GM19035 (cell line): ENCODE measurements around the gene ZNF12.
"Not testable (repeated sequence)": the region's sequence is repeated elsewhere in the genome, so short reads cannot be mapped to it uniquely, and the experiment has no call there.

Experiments used
- ATAC-seq: cut with Tn5 transposase; IDR thresholded peaks from one replicate; pipeline ENCODE4 v1.9.1; 2021; ENCODE audit not compliant: unreplicated experiment

ZNF12 gene

DNA sequence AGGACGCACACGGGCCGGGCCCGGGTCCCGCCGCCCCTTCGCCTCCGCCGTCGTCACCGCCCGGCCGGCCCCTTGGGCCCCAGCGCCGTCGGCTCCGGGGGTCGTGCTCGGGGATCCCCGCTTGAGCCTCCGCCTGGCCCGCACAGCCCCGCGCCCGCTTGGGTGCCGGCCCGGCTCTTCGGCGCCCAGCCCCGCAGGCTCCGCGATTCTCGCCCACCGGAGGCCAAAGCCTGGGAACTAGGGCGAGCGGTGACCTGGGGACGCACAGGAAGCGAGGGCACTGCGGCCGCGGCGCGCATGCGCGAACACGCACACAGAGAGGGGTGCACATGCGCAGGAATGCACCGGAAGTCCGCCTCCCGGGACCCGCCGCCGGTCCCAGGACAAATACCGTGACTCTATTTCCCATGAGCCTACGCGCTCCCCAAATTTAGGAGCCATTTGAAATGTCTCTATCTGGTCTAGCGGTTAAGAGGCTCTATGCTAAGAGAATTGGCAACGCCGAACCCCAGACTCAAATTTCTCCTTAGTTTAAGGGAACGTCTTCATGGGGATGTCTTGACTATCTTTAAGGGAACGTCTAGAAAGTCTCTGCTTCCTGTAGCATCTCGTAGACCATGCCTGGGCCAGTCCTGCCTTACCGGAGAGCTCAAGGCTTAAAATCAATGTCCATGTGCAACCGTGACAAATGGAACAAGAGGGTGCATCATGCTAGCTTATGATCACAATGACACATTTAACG is at the start of gene ZNF12:
TSS of gene ZNF12 (minus strand) at position 282 of the 742 bp plus-strand sequence. CDS start 1,774 bp downstream, outside the sequence.
- peak; percentile 95 for ATAC-seq

GRCh38 chr7:6753964-6754363 is 47.2 kb upstream of the ZNF12 start, which contains the start of gene RSPH10B2:
TSS of gene RSPH10B2 (plus strand) at chr7:6754103. CDS start at chr7:6757678, 3,575 bp downstream.
- not testable (repeated sequence) for ATAC-seq

GRCh38 chr7:6750173-6750572 is 43.4 kb upstream of the ZNF12 start:
- ATAC-seq, result not testable (repeated sequence)

DNA sequence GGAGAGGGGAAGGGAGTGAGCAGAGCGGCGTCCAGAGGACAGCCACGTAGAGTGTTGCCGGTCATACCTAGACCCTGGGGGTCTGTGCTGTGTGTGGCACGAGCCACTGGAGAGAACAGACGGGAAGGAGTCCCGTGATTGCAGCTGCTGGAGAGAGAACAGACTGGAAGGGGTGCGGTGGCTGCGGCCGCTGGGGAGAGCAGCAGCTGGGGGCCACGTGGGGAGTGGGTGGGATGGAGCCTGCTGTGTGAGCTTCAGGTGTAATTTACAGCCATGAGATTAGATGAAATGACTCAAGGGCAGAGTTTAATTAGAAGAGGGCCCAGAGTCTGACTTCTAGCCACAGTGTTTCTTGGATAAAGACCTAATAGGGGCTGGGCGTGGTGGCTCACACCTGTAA is 42.6 kb upstream of the ZNF12 start:
- ATAC-seq, result not testable (repeated sequence)

GRCh38 chr7:6744410-6745100 is 37.8 kb upstream of the ZNF12 start:
- ATAC-seq, result not testable (repeated sequence)

GRCh38 chr7:6738415-6738814 is 31.7 kb upstream of the ZNF12 start:
- ATAC-seq, result not testable (repeated sequence)

DNA sequence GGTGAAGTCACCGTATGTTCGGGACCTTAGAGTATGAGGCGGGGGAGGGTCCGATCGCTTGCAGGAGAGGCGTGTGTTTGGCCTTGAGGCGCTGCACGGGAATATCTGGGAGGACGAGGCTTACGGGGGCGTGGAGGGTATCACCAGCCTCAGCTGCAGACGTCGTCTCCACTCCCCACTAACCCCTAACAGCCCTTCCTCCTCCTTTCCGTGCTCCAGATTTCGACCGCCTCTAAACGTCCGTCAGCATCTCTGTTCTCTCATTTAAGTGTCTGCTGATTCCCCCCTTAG is 23.5 kb upstream of the ZNF12 start:
- ATAC-seq, result no peak

- ATAC-seq, result peak; percentile 85
Observed at GRCh38 chr7:6729492-6730342, 23.0 kb upstream of the ZNF12 start.

- ATAC-seq, result not testable (repeated sequence)
Observed at GRCh38 chr7:6728893-6729491, 22.2 kb upstream of the ZNF12 start.

DNA sequence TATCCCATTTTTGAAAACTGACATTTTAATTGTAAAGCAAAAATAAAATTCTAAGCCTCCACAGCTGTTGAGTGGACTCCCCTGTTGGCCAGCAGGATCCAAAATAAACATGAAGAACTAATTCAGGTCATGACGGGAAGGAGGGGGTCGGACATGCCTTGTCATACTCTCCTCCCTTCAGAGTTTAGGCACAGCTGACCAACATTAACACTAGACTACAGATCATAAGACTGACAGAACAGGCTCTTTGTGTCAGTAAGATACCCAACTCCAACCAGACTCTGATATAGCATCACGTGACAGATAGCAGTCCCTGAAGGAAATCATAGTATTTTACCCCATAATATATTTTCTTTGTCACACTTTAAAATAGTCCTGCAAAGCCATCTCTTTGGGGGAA is 20.9 kb upstream of the ZNF12 start:
- ATAC-seq, result no peak

DNA sequence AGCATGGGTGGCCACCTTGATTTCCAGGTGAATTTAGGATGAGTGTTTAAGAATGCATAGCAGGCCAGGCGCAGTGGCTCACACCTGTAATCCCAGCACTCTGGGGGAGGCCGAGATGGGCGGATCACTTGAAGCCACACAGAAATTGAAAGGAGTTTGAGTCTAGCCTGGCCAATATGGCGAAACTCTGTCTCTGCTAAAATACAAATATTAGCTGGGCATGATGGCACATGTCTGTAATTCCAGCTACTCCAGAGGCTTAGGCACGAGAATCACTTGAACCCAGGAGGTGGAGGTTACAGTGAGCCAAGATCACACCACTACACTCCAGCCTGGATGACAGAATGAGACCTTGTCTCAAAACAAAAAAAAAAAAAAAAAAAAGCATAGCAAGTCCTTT is 19.6 kb upstream of the ZNF12 start:
- not testable (repeated sequence) for ATAC-seq

GRCh38 chr7:6725003-6725402 is 18.3 kb upstream of the ZNF12 start:
- peak; percentile 52 for ATAC-seq

DNA sequence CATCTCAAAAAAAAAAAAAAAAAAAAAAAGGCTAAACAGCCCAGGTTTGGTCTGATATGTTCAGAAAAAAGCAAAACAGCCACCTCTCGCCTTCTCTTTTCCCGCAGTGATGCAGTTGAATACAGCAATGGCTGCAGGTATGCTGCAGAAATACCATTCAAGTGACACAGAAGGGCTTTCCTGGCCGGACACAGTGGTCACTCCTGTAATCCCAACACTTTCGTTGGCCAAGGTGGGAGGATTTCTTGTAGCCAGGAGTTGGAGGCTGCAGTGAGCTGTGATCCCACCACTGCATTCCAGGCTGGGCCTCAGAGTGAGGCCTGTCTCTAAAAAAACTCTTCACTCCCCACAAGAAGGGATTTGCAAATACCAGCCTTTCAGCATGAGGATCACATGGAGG is 17.6 kb upstream of the ZNF12 start:
- ATAC-seq, result not testable (repeated sequence)

DNA sequence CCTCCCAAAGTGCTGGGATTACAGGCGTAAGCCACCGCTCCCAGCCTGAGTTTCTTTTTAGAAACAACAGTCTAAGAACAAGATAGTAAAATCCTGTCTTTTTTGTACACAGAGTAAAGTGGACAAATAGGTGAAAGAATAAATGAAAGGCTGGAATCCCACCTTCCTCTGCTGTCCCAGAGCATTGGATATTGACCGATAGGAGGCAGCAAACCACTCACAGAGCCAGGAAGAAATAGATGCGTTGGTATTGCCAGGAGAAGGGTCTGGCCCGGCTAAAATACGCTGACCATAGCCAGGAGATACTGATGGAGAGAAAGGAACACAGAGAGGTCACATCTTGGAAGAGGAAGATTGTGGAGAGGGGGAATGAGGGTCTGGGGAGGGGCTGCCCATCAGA is 11.4 kb upstream of the ZNF12 start:
- no peak for ATAC-seq

DNA sequence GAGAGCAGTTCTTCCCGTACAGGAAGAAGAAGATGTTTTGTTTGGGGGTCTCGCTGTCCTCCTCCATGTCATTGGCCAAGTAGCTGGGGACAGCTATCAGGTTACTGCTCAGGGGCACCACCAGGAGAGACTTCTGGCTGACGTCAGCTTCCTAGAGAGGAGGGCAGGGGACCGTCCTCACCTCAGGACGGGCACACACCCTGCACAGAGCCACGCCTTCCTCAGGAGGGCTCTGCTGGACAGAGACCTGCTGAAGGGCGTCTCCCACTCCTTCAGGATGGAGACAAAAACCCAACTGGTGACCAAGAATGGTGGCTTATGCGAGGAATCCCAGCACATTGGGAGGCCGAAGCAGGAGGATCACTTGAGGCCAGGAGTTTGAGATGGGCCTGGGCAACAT is 9.2 kb upstream of the ZNF12 start:
- ATAC-seq, result not testable (repeated sequence)

DNA sequence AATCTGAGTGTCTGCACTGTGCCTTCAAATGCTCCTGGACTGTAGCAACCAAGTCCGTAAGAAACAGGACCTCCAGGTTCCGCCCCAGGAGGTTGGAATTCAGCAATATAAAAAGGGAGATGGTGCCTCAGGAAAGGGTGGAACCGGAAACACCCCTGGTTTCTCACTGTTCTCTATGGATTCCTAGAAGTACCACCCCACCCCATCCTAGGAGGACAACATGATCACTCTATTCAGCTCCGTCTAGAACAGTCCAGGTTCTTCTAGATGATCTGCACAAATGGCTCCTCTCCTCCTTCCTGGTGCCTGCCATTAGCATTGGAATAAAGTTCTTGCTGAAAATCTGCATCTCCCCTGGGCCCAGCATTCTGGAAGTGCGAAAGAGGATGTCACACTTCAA is 7.6 kb upstream of the ZNF12 start:
- ATAC-seq, result no peak

- ATAC-seq, result no peak
Observed at GRCh38 chr7:6709808-6710207, 3.1 kb upstream of the ZNF12 start.

GRCh38 chr7:6708304-6708703 is 1.6 kb upstream of the ZNF12 start:
- no peak for ATAC-seq

DNA sequence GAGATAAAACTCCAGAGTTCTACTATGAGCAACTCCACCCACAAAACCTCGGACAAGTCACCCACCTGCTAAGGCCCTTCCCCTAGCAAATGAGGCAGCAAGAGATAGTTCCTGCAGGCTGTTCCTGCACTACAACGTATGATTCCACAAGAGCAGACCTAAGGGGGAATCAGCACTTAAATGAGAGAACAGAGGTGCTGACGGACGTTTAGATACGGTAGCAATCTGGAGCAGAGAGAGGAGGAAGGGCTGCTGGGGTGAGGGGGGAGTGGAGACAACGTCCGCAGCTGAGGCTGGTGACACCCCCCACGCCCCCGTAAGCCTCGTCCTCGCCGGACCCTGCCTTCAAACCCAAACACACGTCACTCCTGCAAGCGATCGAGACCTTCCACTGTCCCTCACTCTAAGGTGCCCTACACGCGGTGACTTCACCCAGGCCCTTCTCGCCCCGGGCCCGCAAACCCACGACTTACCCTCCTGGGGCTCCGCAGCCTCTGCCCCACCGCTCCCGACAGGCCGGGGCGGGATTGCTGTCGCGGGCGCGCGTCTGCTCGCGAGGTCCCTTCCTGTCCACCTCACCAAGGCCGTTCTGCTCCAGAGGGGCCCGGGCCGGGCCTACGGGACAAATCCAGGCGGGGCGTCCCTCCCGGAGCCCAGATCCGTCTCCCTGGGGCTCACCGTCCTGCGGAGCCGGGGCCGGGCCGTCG is 635 bp downstream of the ZNF12 start:
- ATAC-seq, result peak; percentile 26

GRCh38 chr7:6701860-6702259 is 4.9 kb downstream of the ZNF12 start:
- no peak for ATAC-seq

DNA sequence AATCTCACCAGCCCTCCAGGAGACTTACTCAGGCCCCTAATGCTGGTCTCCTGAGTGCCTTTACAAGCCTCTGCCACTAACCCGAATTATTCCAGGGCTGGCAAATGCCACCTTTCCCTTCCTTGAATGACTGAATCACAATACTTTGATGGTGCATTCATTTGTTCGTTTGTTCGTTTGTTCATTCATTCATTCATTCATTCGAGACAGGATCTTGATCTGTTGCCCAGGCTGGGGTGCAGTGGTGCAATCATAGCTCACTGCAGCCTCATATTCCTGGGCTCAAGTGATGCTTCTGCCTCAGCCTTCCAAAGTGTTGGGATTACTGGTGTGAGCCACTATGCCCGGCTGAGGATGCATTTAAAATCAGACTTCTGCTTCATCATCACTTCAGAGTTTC is 6.0 kb downstream of the ZNF12 start:
- no peak for ATAC-seq
